IMR-90 (cell line): ENCODE data around the gene POLR3A. TPM values are rescaled to one million over a fixed set of nuclear protein-coding genes. Genes with fewer than 3 reads are reported as not detected.

Experiments
- ATAC-seq: fragments of 200-7000 bp; cut with Tn5 transposase; 2 replicates; pipeline ENCODE4 v1.9.1; 2020; ENCODE audit warnings: low read depth, mild to moderate bottlenecking, moderate library complexity
- BruUV-seq: library from RNA; stranded (reverse); fragments of 400-500 nt; replicated peaks from 2 replicates; lab custom pipeline; 2021; lab: Mats Ljungman, UMichigan
- CTCF ChIA-PET: fragments of 300-600 bp; formaldehyde crosslinking; extraction: SDS; loops from one replicate; lab custom pipeline; 2021; ENCODE audit warnings: antibody characterized with exemption; lab: Yijun Ruan, JAX
- POLR2A ChIA-PET: fragments of 300-600 bp; sonication (Branson Sonifier 250); formaldehyde crosslinking; loops from one replicate; lab custom pipeline; 2022; ENCODE audit warnings: antibody characterized with exemption; ENCODE audit not compliant: unreplicated experiment; lab: Charles Lee
- DNase-seq: peaks from one replicate; pipeline ENCODE4 v3.0.0; 2013
- H2AFZ ChIP-seq: replicated peaks from 2 replicates; pipeline ENCODE3; 2013; ENCODE audit warnings: low read length, mild to moderate bottlenecking; ENCODE audit not compliant: poor library complexity
- H2AK5ac ChIP-seq: 2 replicates; pipeline ENCODE4 v1.6.1; 2013; ENCODE audit warnings: low read depth, low read length, inconsistent platforms
- H2AK9ac ChIP-seq: replicated peaks from 2 replicates; pipeline ENCODE3; 2013; ENCODE audit warnings: mild to moderate bottlenecking, low read depth, low read length, moderate library complexity; ENCODE audit not compliant: poor library complexity
- H2BK120ac ChIP-seq: 2 replicates; pipeline ENCODE4 v1.6.1; 2013; ENCODE audit warnings: low read depth, low read length, inconsistent platforms
- H2BK15ac ChIP-seq: 3 replicates; pipeline ENCODE4 v1.6.1; 2013; ENCODE audit warnings: low read depth, low read length, inconsistent platforms
- H2BK20ac ChIP-seq: 2 replicates; pipeline ENCODE4 v1.6.1; 2013; ENCODE audit warnings: low read depth, mild to moderate bottlenecking, inconsistent platforms, low read length, moderate library complexity
- H2BK5ac ChIP-seq: 2 replicates; pipeline ENCODE4 v1.6.1; 2013; ENCODE audit warnings: mild to moderate bottlenecking, low read depth, low read length, inconsistent platforms; ENCODE audit not compliant: poor library complexity, severe bottlenecking
- H3K14ac ChIP-seq: replicated peaks from 2 replicates; pipeline ENCODE4 v1.6.1; 2013; ENCODE audit warnings: low read depth, low read length, inconsistent platforms
- H3K18ac ChIP-seq: 2 replicates; pipeline ENCODE4 v1.6.1; 2013; ENCODE audit warnings: low read depth, low read length, control low read depth
- H3K23ac ChIP-seq: 2 replicates; pipeline ENCODE4 v1.6.1; 2013; ENCODE audit warnings: low read depth, low read length, inconsistent platforms
- H3K27ac ChIP-seq: 2 replicates; pipeline ENCODE4 v1.5.1; 2013; ENCODE audit warnings: mild to moderate bottlenecking, control low read depth, low read length; ENCODE audit not compliant: insufficient read depth
- H3K27me3 ChIP-seq: 2 replicates; pipeline ENCODE4 v1.6.1; 2013; ENCODE audit warnings: low read length; ENCODE audit not compliant: control insufficient read depth, insufficient read depth
- H3K36me3 ChIP-seq: 2 replicates; pipeline ENCODE4 v1.6.1; 2013; ENCODE audit warnings: low read length, mixed read lengths; ENCODE audit not compliant: control insufficient read depth, insufficient read depth
- H3K4ac ChIP-seq: 2 replicates; pipeline ENCODE4 v1.6.1; 2013; ENCODE audit warnings: low read depth, low read length, inconsistent platforms
- H3K4me1 ChIP-seq: 2 replicates; pipeline ENCODE4 v1.6.1; 2013; ENCODE audit warnings: low read length, mixed read lengths; ENCODE audit not compliant: control insufficient read depth, insufficient read depth
- H3K4me2 ChIP-seq: 2 replicates; pipeline ENCODE4 v1.6.1; 2013; ENCODE audit warnings: low read depth, mild to moderate bottlenecking, control low read depth, low read length, moderate library complexity
- H3K4me3 ChIP-seq: 2 replicates; pipeline ENCODE4 v1.5.1; 2013; ENCODE audit warnings: low read depth, mild to moderate bottlenecking, control low read depth, low read length, moderate library complexity; ENCODE audit not compliant: insufficient read depth
- H3K56ac ChIP-seq: 2 replicates; pipeline ENCODE4 v1.6.1; 2013; ENCODE audit warnings: low read length, inconsistent platforms; ENCODE audit not compliant: insufficient read depth; ENCODE audit errors: extremely low read depth
- H3K79me1 ChIP-seq, 2 experiments: 2 replicates each; pipeline ENCODE4 v1.6.1; 2013; ENCODE audit warnings: low read length in 2 of 2, inconsistent platforms in 1 of 2, low read depth in 1 of 2
- H3K9ac ChIP-seq: 2 replicates; pipeline ENCODE4 v1.6.1; 2013; ENCODE audit warnings: low read depth, low read length, control low read depth
- H3K9me1 ChIP-seq: 2 replicates; pipeline ENCODE4 v1.6.1; 2013; ENCODE audit warnings: low read length, inconsistent platforms; ENCODE audit not compliant: insufficient read depth
- H3K9me3 ChIP-seq: 2 replicates; pipeline ENCODE4 v1.6.1; 2013; ENCODE audit warnings: low read length; ENCODE audit not compliant: control insufficient read depth, insufficient read depth
- H4K20me1 ChIP-seq: 2 replicates; pipeline ENCODE4 v1.6.1; 2013; ENCODE audit warnings: low read length, inconsistent platforms; ENCODE audit not compliant: insufficient read depth
- H4K5ac ChIP-seq: 2 replicates; pipeline ENCODE4 v1.6.1; 2013; ENCODE audit warnings: mild to moderate bottlenecking, low read depth, low read length, control low read depth
- H4K8ac ChIP-seq, 2 experiments: 2 replicates each; pipeline ENCODE4 v1.6.1; 2013; ENCODE audit warnings: low read depth in 2 of 2, low read length in 2 of 2, control low read depth in 1 of 2, inconsistent platforms in 1 of 2
- H4K91ac ChIP-seq: 2 replicates; pipeline ENCODE4 v1.6.1; 2013; ENCODE audit warnings: low read depth, low read length, inconsistent platforms; ENCODE audit not compliant: insufficient read depth
- BHLHE40 ChIP-seq: fragments of 150-350 bp; IDR thresholded peaks from 2 replicates; pipeline ENCODE4 v1.6.1; 2016; ENCODE audit warnings: mild to moderate bottlenecking, low read depth, low read length
- CEBPB ChIP-seq: IDR thresholded peaks from 2 replicates; pipeline ENCODE4 v1.6.1; 2012; ENCODE audit warnings: low read depth, low read length, improper control_type of control experiment
- CHD1 ChIP-seq: IDR thresholded peaks from 2 replicates; pipeline ENCODE4 v1.6.1; 2012; ENCODE audit warnings: low read depth, low read length, improper control_type of control experiment
- CTCF ChIP-seq: conservative IDR thresholded peaks from 2 replicates; pipeline ENCODE4 v1.5.1; 2012; ENCODE audit warnings: mild to moderate bottlenecking, low read depth, low read length, improper control_type of control experiment
- FOS ChIP-seq: fragments of 150-350 bp; IDR thresholded peaks from 2 replicates; pipeline ENCODE4 v1.6.1; 2016; ENCODE audit warnings: low read depth, low read length
- MAFK ChIP-seq: IDR thresholded peaks from 2 replicates; pipeline ENCODE4 v1.6.1; 2012; ENCODE audit warnings: low read depth, low read length, improper control_type of control experiment
- MXI1 ChIP-seq: IDR thresholded peaks from 2 replicates; pipeline ENCODE4 v1.6.1; 2012; ENCODE audit warnings: low read depth, mild to moderate bottlenecking, low read length, moderate library complexity, borderline replicate concordance
- POLR2A ChIP-seq: IDR thresholded peaks from 2 replicates; pipeline ENCODE4 v1.6.1; 2012; ENCODE audit warnings: mild to moderate bottlenecking, low read depth, low read length
- RCOR1 ChIP-seq: IDR thresholded peaks from 2 replicates; pipeline ENCODE4 v1.6.1; 2012; ENCODE audit warnings: mild to moderate bottlenecking, low read length, improper control_type of control experiment; ENCODE audit not compliant: insufficient replicate concordance
- RFX5 ChIP-seq: IDR thresholded peaks from 2 replicates; pipeline ENCODE4 v1.8.0; 2012; ENCODE audit warnings: low read depth, mild to moderate bottlenecking, low read length, moderate library complexity
- SMC3 ChIP-seq: fragments of 150-350 bp; IDR thresholded peaks from 2 replicates; pipeline ENCODE4 v1.6.1; 2016; ENCODE audit warnings: low read depth, mild to moderate bottlenecking, antibody characterized with exemption, low read length, moderate library complexity
- WGBS, 2 experiments: methylation state at CpG; one replicate each; pipeline versions ENCODE4 v1.1.5 to v1.1.7; 2013; ENCODE audit warnings: missing lambda C conversion rate in 2 of 2; ENCODE audit not compliant: insufficient read length in 1 of 2; ENCODE audit errors: extremely low coverage in 2 of 2; 5-methylcytosine and 5-hydroxymethylcytosine counted together
- dilution Hi-C: fragments of 300-500 bp; cut with HindIII; formaldehyde crosslinking; loops from one replicate; pipeline ENCODE4 v1.14.3; 2018; ENCODE audit warnings: low sequenced_read_pairs; ENCODE audit not compliant: unreplicated experiment
- in situ Hi-C: fragments of 300-500 bp; cut with MboI; formaldehyde crosslinking; loops from 3 replicates; pipeline ENCODE4 v1.14.3; 2019; ENCODE audit warnings: low sequenced_read_pairs, inconsistent platforms, mixed read lengths
- intact Hi-C: fragments of 100-400 bp; cut with micrococcal nuclease; formaldehyde crosslinking; loops from 2 replicates; pipeline ENCODE4 v1.10.0; 2022
- polyA plus RNA-seq, 3 experiments: library from polyadenylated mRNA; depleted of rRNA; stranded (reverse); fragments of >200 nt; gene quantifications; 2 replicates each; pipeline ENCODE4 v1.2.3, GENCODE V29; 2012; ENCODE audit warnings: low replicate concordance in 1 of 3
- total RNA-seq: library from RNA; depleted of rRNA; stranded (reverse); fragments of >200 nt; gene quantifications from 2 replicates; pipeline ENCODE4 v1.2.3, GENCODE V29; 2012
- TF ChIP-seq, protein P1 (sequence below): fragments of 150-350 bp; IDR thresholded peaks from 2 replicates; pipeline ENCODE4 v1.6.1; 2017; ENCODE audit warnings: mild to moderate bottlenecking, antibody characterized with exemption, low read length, low read depth

Gene POLR3A
- total and polyA plus RNA-seq, 2 of the 4 experiments (the other 2 are of a cell fraction) = 11.9 to 24.4 TPM

- ChIA-PET CTCF (no interaction called here), POLR2A (no interaction called here)
- ATAC-seq (no peak), DNase-seq (no peak)
- H3K79me1 ChIP-seq = peaks cover 6 to 21% of the 10 kb centered on the region in 2 experiments; a peak in 3 of 4 replicates
- no peak overlapping the region for H3K56ac ChIP-seq
- no peak overlapping the region for H2BK15ac ChIP-seq
- intact Hi-C loops = loop anchor here (5.0 kb wide), 1 partner anchor 35 kb away; no protein-coding TSS in a partner anchor
- no peak overlapping the region for H3K4ac ChIP-seq
- H4K91ac ChIP-seq = no peak overlapping the region
- H2AFZ ChIP-seq = no peak overlapping the region
- no peak overlapping the region for H2AK9ac ChIP-seq
- peaks cover 66% of the 10 kb centered on the region for H3K36me3 ChIP-seq
- H3K9ac ChIP-seq = no peak overlapping the region
- WGBS, 2 experiments = 98% methylated on average over 5 of the region's 7 CpGs; no CpG with 5 or more reads in 1 of the 2 experiments
- no peak for TF ChIP-seq RFX5
- no peak for TF ChIP-seq RCOR1
- TF ChIP-seq CTCF = no peak
- TF ChIP-seq CHD1 = no peak
- no peak for TF ChIP-seq SMC3
- TF ChIP-seq CEBPB = no peak
- TF ChIP-seq, protein P1, sequence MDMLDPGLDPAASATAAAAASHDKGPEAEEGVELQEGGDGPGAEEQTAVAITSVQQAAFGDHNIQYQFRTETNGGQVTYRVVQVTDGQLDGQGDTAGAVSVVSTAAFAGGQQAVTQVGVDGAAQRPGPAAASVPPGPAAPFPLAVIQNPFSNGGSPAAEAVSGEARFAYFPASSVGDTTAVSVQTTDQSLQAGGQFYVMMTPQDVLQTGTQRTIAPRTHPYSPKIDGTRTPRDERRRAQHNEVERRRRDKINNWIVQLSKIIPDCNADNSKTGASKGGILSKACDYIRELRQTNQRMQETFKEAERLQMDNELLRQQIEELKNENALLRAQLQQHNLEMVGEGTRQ = no peak
- TF ChIP-seq POLR2A = no peak
- TF ChIP-seq FOS = no peak
- TF ChIP-seq BHLHE40 = no peak
- no peak for TF ChIP-seq MAFK
- no peak for TF ChIP-seq MXI1
- dilution Hi-C loops = no loop called here
- no peaks in the 10 kb centered on the region for H3K9me3 ChIP-seq
- no peak overlapping the region for H2BK120ac ChIP-seq
- no peak overlapping the region for H2AK5ac ChIP-seq
- no peak overlapping the region for H4K8ac ChIP-seq
- H3K23ac ChIP-seq = no peak overlapping the region
- H3K9me1 ChIP-seq = peaks cover 10% of the 10 kb centered on the region
- H3K4me3 ChIP-seq = no peak overlapping the region
- H3K27ac ChIP-seq = no peak overlapping the region
- H3K18ac ChIP-seq = no peak overlapping the region
- H4K20me1 ChIP-seq = no peaks in the 10 kb centered on the region
- no peak overlapping the region for H3K14ac ChIP-seq
- H3K4me1 ChIP-seq = peaks cover 3% of the 10 kb centered on the region; the same call in 1 of the 2 replicates
- no peak overlapping the region for H3K4me2 ChIP-seq
- BruUV-seq = no TSS peak
- no peaks in the 10 kb centered on the region for H3K27me3 ChIP-seq
- no peak overlapping the region for H2BK20ac ChIP-seq
- in situ Hi-C loops = no loop called here
- H2BK5ac ChIP-seq = no peak overlapping the region
- no peak overlapping the region for H4K5ac ChIP-seq
Observed at GRCh38 chr10:77987671-77988255, 41.6 kb downstream of the POLR3A start.
